CD4-positive, alpha-beta T cell treated with Interleukin-4 for 4 hours (primary cell): ENCODE data around the gene HTR3B.

Experiments
- DNase-seq: peaks from one replicate; pipeline ENCODE4 v3.0.0-alpha.2; 2020

Gene HTR3B

GRCh38 chr11:113949891-113950290, 45.3 kb downstream of the HTR3B start:
- no peak for DNase-seq

- DNase-seq, result no peak
Observed at GRCh38 chr11:113951537-113951936, 46.9 kb downstream of the HTR3B start.

GRCh38 chr11:113952070-113952469, 47.5 kb downstream of the HTR3B start:
- no peak for DNase-seq

- DNase-seq, result no peak
Observed at GRCh38 chr11:113952588-113952987, 48.0 kb downstream of the HTR3B start.

GRCh38 chr11:113954235-113954634, 49.6 kb downstream of the HTR3B start:
- DNase-seq, result no peak

- DNase-seq, result no peak
Observed at GRCh38 chr11:113956986-113957385, 52.4 kb downstream of the HTR3B start.

GRCh38 chr11:113960702-113961330, 56.2 kb downstream of the HTR3B start:
- no peak for DNase-seq

GRCh38 chr11:113967361-113967760, 62.8 kb downstream of the HTR3B start:
- no peak for DNase-seq

- no peak for DNase-seq
Observed at GRCh38 chr11:113971506-113972195, 67.1 kb downstream of the HTR3B start.

GRCh38 chr11:113974741-113975470, 70.3 kb downstream of the HTR3B start, which contains the start of gene HTR3A:
Gene HTR3A, plus strand, starts transcription at chr11:113975108. Its CDS starts 218 bp downstream, at chr11:113975326.
- no peak for DNase-seq

GRCh38 chr11:113977071-113977490, 72.5 kb downstream of the HTR3B start:
- DNase-seq, result no peak

GRCh38 chr11:113977701-113978100, 73.1 kb downstream of the HTR3B start:
- DNase-seq, result no peak

- no peak for DNase-seq
Observed at GRCh38 chr11:113979431-113979830, 74.8 kb downstream of the HTR3B start.

- DNase-seq, result no peak
Observed at GRCh38 chr11:113980785-113981184, 76.2 kb downstream of the HTR3B start.

GRCh38 chr11:113982306-113982705, 77.7 kb downstream of the HTR3B start:
- no peak for DNase-seq

GRCh38 chr11:113984781-113985180, 80.2 kb downstream of the HTR3B start:
- DNase-seq, result no peak

GRCh38 chr11:113985906-113986305, 81.3 kb downstream of the HTR3B start:
- no peak for DNase-seq

- no peak for DNase-seq
Observed at GRCh38 chr11:113986351-113987140, 82.0 kb downstream of the HTR3B start.

GRCh38 chr11:113989381-113989780, 84.8 kb downstream of the HTR3B start:
- no peak for DNase-seq

- no peak for DNase-seq
Observed at GRCh38 chr11:113989916-113990315, 85.3 kb downstream of the HTR3B start.

- DNase-seq, result no peak
Observed at GRCh38 chr11:113991170-113991569, 86.6 kb downstream of the HTR3B start.

- DNase-seq, result no peak
Observed at GRCh38 chr11:113991718-113992458, 87.3 kb downstream of the HTR3B start.
